ENCODE data around the gene RAD18. TPM values are rescaled to one million over a fixed set of nuclear protein-coding genes. Genes with fewer than 3 reads are reported as not detected.

The RAD18 gene
- total RNA-seq, 4 donors from 2014 or later: 3.5 to 11.7 (median 10.7) TPM

DNA sequence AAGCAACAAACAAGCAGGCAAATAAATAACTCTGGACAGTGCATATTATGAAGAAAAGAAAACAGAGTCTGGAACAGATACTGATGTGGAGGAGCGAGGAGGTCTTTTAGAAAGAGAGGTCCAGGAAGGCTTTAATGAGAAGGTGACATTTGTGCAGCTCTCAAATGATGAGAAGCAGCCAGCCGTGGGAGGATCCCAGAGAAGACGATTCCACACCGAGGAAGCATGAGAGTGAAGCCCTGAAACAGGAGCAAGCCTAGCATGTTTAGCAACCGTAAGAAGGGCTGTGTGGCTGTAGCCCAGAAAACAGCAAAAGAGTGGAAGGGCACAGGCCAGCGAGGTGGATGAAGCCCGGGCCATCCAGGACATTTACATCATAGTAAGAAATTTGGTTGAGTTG is 93.1 kb downstream of the RAD18 start:
- Histone ChIP-seq H3K4me1 (no peaks in the 10 kb centered on the region), H3K36me3 (no peaks in the 10 kb centered on the region), H3K27ac (no peak overlapping the region), H3K9me3 (no peaks in the 10 kb centered on the region), H3K4me3 (no peak overlapping the region), H3K27me3 (no peaks in the 10 kb centered on the region)
- no peak for TF ChIP-seq EP300 (IDR thresholded peaks at IDR 0.05)
- TF ChIP-seq, protein P1, sequence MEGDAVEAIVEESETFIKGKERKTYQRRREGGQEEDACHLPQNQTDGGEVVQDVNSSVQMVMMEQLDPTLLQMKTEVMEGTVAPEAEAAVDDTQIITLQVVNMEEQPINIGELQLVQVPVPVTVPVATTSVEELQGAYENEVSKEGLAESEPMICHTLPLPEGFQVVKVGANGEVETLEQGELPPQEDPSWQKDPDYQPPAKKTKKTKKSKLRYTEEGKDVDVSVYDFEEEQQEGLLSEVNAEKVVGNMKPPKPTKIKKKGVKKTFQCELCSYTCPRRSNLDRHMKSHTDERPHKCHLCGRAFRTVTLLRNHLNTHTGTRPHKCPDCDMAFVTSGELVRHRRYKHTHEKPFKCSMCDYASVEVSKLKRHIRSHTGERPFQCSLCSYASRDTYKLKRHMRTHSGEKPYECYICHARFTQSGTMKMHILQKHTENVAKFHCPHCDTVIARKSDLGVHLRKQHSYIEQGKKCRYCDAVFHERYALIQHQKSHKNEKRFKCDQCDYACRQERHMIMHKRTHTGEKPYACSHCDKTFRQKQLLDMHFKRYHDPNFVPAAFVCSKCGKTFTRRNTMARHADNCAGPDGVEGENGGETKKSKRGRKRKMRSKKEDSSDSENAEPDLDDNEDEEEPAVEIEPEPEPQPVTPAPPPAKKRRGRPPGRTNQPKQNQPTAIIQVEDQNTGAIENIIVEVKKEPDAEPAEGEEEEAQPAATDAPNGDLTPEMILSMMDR (IDR thresholded peaks at IDR 0.05): no peak
- DNase-seq (ENCODE audit: low spot score in 2 of 2): no peak
- 89 to 92% methylated on average over 7 of the region's 7 CpGs for WGBS, 2 donors

DNA sequence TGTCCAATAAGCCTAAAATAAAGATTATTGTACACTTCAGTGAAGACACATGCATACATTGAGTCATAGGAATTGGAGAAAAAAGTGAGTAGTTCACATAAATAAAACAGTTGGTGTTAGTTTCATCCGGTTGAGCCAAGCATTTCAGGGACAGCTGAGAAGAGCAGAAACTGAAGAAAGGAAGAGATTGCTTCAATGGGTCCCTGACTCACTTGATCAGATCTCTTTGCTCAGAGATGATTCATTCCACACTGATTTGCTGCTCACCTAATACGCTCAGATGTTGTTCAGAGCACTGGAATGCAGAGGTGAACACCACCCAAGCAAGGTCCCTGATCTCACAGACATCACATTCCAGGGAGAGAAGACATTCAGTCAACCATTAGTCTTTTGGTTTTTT is 93.7 kb downstream of the RAD18 start:
- no peak for TF ChIP-seq POLR2A (IDR thresholded peaks at IDR 0.05)
- no peak for TF ChIP-seq EP300 (IDR thresholded peaks at IDR 0.05)
- H3K27me3 ChIP-seq: no peaks in the 10 kb centered on the region
- WGBS, 2 donors: 61 to 67% methylated on average over 2 of the region's 2 CpGs
- no peaks in the 10 kb centered on the region for H3K4me1 ChIP-seq
- DNase-seq (ENCODE audit: low spot score in 2 of 2): no peak
- H3K27ac ChIP-seq: no peak overlapping the region
- H3K4me3 ChIP-seq: no peak overlapping the region
- H3K36me3 ChIP-seq: no peaks in the 10 kb centered on the region
- no peaks in the 10 kb centered on the region for H3K9me3 ChIP-seq

DNA sequence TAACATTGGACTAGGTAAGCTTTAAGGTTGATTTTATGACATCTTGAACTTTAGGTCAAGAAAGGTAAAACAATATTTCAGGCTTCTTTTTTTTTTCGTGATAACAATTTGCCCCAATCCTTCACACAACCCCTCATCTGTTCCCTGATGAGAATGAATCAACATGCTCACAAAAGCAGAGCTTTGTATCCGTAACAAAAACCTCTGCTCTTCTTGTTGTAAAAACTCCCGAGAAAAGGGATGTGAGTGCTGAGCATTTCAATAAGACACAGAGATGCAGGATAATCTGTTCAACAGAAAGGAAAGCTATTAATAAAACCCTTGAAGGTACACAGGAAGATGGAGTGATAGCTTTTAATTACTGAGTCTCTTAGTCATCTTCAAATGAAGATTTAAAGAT is 94.3 kb downstream of the RAD18 start:
- H3K4me1 ChIP-seq: no peaks in the 10 kb centered on the region
- 54 to 57% methylated on average over 3 of the region's 3 CpGs for WGBS, 2 donors
- H3K36me3 ChIP-seq: no peaks in the 10 kb centered on the region
- H3K4me3 ChIP-seq: no peak overlapping the region
- DNase-seq (ENCODE audit: low spot score in 2 of 2): no peak
- H3K27me3 ChIP-seq: no peaks in the 10 kb centered on the region
- H3K9me3 ChIP-seq: no peaks in the 10 kb centered on the region
- TF ChIP-seq POLR2A (IDR thresholded peaks at IDR 0.05) (no peak), EP300 (IDR thresholded peaks at IDR 0.05) (no peak)
- TF ChIP-seq, protein P1 (IDR thresholded peaks at IDR 0.05): no peak
- no peak overlapping the region for H3K27ac ChIP-seq

DNA sequence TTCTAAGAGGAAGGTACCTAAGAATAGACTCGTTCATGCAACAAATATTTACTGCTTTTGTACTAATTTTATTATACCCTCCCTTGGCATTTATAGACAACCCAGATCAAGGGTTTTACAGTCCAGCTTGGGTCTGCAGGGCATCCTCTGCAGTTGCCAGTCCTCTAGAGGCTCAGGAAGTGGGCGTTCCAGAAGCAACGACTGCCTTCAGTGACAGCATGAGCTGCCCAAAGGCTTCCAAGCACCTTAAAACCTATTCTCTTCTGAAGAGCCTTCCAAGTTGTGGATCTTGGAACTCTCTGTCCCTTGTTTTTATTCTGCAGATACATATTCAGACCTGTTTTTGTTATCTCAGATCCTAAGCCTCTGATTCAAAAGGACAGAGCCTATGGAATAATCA is 95.6 kb downstream of the RAD18 start:
- no peak overlapping the region for H3K4me3 ChIP-seq
- DNase-seq (ENCODE audit: low spot score in 2 of 2): no peak
- H3K4me1 ChIP-seq: no peaks in the 10 kb centered on the region
- no peaks in the 10 kb centered on the region for H3K27me3 ChIP-seq
- TF ChIP-seq POLR2A (IDR thresholded peaks at IDR 0.05) (no peak), EP300 (IDR thresholded peaks at IDR 0.05) (no peak)
- TF ChIP-seq, protein P1 (IDR thresholded peaks at IDR 0.05): no peak
- no peaks in the 10 kb centered on the region for H3K36me3 ChIP-seq
- no peak overlapping the region for H3K27ac ChIP-seq
- 60 to 68% methylated on average over 3 of the region's 3 CpGs for WGBS, 2 donors
- peaks cover 0 to 4% (median 0%) of the 10 kb centered on the region in 4 donors for H3K9me3 ChIP-seq

- Histone ChIP-seq H3K27ac (no peak overlapping the region), H3K9me3 (peaks cover 0 to 4% (median 0%) of the 10 kb centered on the region in 4 donors), H3K27me3 (no peaks in the 10 kb centered on the region), H3K36me3 (no peaks in the 10 kb centered on the region), H3K4me3 (no peak overlapping the region), H3K4me1 (no peaks in the 10 kb centered on the region)
- 94 to 98% methylated on average over 4 of the region's 4 CpGs for WGBS, 2 donors
- TF ChIP-seq EP300 (IDR thresholded peaks at IDR 0.05): no peak
- TF ChIP-seq, protein P1 (IDR thresholded peaks at IDR 0.05): no peak
- no peak for DNase-seq (ENCODE audit: low spot score in 2 of 2)
Measured at GRCh38 chr3:8865697-8866096, 97.6 kb downstream of the RAD18 start.
